GM12892 (cell line): ENCODE data around the gene PDGFRA.
A peak's percentile ranks its signal among the peaks of the same experiment; 100 is the strongest.

Experiments used
- DNase-seq: peaks from one replicate; pipeline ENCODE4 v3.0.0; 2011; ENCODE audit not compliant: insufficient read length
- FAIRE-seq: peaks from 2 replicates; lab custom pipeline; 2011; peaks lifted over from hg19 to GRCh38; lab: Jason Lieb, UNC
- POLR2A ChIP-seq: IDR thresholded peaks from 2 replicates; pipeline ENCODE4 v1.6.1; 2011; ENCODE audit warnings: low read depth, low read length, control low read depth
- POLR2AphosphoS5 ChIP-seq: IDR thresholded peaks from 2 replicates; pipeline ENCODE4 v1.6.1; 2011; ENCODE audit warnings: low read depth, low read length, control low read depth
- TAF1 ChIP-seq: IDR thresholded peaks from 2 replicates; pipeline ENCODE4 v1.6.1; 2011; ENCODE audit warnings: low read depth, mild to moderate bottlenecking, control low read depth, low read length, borderline replicate concordance

Gene PDGFRA

GRCh38 chr4:54276641-54277430 is 47.7 kb downstream of the PDGFRA start:
- FAIRE-seq, result no peak
- no peak for DNase-seq

GRCh38 chr4:54277691-54278090 is 48.6 kb downstream of the PDGFRA start:
- peak; percentile 51 for FAIRE-seq
- no peak for TF ChIP-seq POLR2AphosphoS5
- TF ChIP-seq POLR2A, result no peak
- TF ChIP-seq TAF1, result no peak
- DNase-seq, result no peak

More at GRCh38 chr4:54276641-54277430, 47.7 kb downstream of the PDGFRA start:
- TF ChIP-seq TAF1, result no peak
- no peak for TF ChIP-seq POLR2A
- TF ChIP-seq POLR2AphosphoS5, result no peak

DNA sequence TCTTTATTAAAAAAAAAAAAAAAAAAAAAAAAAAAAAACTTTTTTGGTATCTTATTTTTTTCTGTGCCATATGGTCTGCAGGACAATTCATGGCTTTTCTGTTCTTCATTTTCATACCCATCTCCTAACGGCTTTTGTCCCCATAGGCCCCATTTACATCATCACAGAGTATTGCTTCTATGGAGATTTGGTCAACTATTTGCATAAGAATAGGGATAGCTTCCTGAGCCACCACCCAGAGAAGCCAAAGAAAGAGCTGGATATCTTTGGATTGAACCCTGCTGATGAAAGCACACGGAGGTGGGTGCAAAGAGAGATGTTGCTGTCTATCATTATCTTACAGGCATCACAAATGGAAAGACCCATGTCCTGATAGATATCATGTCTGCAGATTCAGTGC is 49.1 kb downstream of the PDGFRA start:
- no peak for TF ChIP-seq POLR2AphosphoS5
- TF ChIP-seq TAF1, result no peak
- TF ChIP-seq POLR2A, result no peak
- DNase-seq (no peak), FAIRE-seq (no peak)

DNA sequence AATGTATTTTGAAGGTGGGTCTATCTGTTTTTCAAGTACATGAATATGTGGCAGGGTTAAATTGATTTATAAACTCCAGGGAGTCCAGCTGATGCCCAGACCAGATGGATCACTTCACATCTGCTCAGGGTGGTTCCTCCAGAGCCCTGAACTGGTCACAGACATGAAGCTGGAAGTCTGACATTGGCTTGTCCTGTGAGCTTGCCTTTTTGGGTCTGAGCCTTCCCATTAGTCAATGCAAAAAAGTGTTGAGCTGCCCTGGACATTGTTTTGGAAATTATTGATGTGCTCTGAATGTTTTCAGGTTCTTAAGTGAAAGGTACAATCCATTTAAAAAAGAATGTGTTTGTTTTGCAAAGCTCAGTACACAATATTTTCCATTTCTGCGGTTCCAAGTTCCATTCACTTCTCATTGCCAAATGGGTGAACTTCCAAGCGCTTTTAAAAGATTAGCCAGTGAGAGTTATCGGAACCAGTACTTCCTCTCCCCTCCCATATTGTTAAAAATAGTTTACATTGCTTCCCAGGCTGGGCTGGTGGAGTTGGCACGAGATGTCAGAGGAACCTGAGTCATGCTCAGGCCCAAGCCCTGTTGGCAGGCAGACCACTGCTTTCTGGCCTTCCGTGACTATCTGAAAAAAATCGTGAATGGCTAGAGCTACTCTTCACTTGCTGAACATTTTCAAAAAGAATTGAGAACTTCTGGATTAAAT is 52.1 kb downstream of the PDGFRA start:
- DNase-seq (no peak), FAIRE-seq (no peak)
- TF ChIP-seq POLR2A (no peak), POLR2AphosphoS5 (no peak)

DNA sequence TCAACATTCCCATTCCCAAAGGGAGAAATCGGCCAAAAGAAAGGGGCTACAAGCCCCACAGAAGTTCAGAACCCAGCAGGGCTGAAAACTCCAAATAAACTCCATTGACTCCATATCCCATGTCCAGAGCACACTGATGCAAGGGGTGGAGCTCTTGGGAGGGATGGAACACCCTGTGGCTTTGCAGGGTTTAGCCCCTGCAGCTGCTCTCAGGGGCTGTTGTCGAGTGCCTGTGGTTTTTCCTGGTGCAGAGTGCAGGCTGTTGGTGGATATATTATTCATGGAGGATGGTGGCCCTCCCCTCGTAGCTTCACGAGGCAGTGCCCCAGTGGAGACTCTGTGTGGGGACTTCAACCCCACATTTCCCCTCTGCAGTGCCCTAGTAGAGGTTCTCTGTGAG is 53.7 kb downstream of the PDGFRA start:
- DNase-seq (no peak), FAIRE-seq (no peak)
- TF ChIP-seq POLR2AphosphoS5 (no peak), POLR2A (no peak), TAF1 (no peak)

DNA sequence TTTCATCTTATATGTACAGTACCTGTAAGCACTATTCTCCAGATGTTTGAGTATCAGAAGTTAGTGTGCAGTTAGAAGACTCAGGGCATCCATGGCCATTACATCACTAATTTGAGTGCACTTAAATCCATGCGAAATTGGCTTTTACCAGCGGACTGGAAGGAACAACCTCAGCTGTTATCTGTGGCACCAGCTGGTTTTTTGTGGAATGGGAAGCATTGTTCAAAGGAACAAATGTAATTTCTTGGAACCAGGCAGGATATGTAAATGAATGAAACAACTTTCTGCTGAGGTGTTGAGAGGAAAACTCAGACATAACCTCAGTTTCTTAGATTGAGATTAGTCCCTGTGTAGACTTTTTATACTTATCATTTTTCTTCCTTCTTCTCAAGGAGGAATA is 60.2 kb downstream of the PDGFRA start:
- FAIRE-seq, result no peak
- TF ChIP-seq POLR2A, result no peak
- no peak for TF ChIP-seq POLR2AphosphoS5
- no peak for TF ChIP-seq TAF1
- no peak for DNase-seq

- DNase-seq (no peak), FAIRE-seq (no peak)
Measured at GRCh38 chr4:54290980-54291379, 61.9 kb downstream of the PDGFRA start.

DNA sequence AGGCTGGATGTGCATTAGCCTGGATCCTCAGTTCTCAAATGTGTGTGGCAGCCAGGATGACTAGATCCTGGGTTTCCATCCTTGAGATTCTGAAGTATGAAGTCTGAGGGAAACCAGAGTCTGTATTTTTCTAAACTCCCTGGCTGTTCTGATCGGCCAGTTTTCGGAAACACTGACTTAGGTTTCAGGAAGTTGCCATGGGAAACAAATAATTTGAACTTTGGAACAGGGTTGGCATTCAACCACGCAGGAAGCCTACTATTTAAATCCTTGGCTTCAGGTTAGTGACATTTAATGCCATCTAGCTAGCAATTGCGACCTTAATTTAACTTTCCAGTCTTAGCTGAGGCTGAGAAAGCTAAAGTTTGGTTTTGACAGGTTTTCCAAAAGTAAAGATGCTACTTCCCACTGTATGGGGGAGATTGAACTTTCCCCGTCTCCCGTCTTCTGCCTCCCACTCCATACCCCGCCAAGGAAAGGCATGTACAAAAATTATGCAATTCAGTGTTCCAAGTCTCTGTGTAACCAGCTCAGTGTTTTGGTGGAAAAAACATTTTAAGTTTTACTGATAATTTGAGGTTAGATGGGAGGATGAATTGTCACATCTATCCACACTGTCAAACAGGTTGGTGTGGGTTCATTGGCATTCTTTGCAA is 67.6 kb downstream of the PDGFRA start:
- no peak for TF ChIP-seq POLR2AphosphoS5
- no peak for TF ChIP-seq TAF1
- no peak for TF ChIP-seq POLR2A
- DNase-seq (no peak), FAIRE-seq (no peak)

More at GRCh38 chr4:54290980-54291379, 61.9 kb downstream of the PDGFRA start:
- no peak for TF ChIP-seq POLR2AphosphoS5
- TF ChIP-seq TAF1, result no peak
- TF ChIP-seq POLR2A, result no peak

DNA sequence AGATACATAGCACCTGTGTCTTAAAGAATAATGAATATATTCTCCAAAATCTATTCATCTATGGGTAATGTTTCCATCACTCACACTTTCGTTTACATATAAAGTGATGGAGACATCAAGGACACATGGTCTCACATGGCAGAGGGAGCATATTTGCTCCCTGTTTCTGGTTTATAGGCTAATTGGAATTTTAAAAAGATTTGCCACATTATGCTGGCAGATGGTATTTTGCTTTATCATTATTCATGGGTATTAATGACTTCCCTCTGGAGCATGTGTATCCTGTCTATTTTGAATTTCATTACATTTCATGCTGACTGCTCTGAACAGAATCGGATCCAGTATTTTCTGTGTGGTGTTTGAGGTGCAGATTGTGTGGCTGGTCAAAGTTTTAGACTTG is 79.0 kb downstream of the PDGFRA start:
- FAIRE-seq, result no peak
- DNase-seq, result no peak
- TF ChIP-seq POLR2AphosphoS5 (no peak), TAF1 (no peak), POLR2A (no peak)

GRCh38 chr4:54315561-54316538 is 86.8 kb downstream of the PDGFRA start:
- peak; percentile 92 for FAIRE-seq
- peak; percentile 30 for DNase-seq

DNA sequence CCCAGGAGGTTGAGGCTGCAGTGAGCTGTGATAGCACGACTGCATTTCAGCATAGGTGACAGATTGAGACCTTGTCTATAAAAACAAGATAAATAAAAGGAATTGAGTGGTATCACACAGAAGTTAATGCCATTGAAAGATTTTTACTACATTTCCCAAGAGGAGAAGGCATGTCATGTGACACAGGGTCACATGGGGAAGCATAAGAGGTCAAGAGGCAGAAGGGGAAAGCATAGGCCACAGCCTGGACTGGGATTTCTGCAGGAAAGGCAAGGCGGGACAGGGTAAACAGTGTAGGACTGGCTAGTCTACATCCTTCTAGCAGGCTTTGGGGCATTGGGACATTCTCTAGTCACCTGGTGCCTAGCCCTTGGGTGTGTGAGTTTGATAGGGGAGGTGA is 88.6 kb downstream of the PDGFRA start:
- no peak for DNase-seq
- FAIRE-seq, result no peak
- no peak for TF ChIP-seq POLR2AphosphoS5
- no peak for TF ChIP-seq TAF1
- no peak for TF ChIP-seq POLR2A

More at GRCh38 chr4:54315561-54316538, 86.8 kb downstream of the PDGFRA start:
- no peak for TF ChIP-seq POLR2AphosphoS5
- TF ChIP-seq TAF1, result no peak
- no peak for TF ChIP-seq POLR2A

DNA sequence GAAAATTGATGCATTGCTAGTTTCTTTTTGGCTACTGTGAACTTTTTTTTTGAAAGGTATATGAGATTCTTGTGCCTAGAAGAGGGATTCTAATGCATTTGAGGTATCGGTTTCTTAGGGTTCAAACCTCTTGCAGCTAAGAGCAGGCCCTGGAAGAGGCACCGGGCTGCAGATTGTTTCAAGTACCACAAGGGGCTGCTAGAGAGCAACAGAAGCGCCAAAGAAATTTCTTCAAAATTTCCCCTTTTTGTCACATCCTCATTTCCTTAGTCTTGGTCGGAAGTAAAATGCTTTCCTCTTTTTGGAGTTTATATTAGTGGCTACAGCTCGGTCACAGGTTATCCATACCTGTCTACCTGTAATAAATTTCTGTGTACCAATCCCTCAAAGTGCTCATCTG is 89.8 kb downstream of the PDGFRA start:
- no peak for DNase-seq
- FAIRE-seq, result peak; percentile 36
- TF ChIP-seq TAF1, result no peak
- no peak for TF ChIP-seq POLR2AphosphoS5
- TF ChIP-seq POLR2A, result no peak
